ENCODE results near the gene OTULIN.

The OTULIN gene

DNA sequence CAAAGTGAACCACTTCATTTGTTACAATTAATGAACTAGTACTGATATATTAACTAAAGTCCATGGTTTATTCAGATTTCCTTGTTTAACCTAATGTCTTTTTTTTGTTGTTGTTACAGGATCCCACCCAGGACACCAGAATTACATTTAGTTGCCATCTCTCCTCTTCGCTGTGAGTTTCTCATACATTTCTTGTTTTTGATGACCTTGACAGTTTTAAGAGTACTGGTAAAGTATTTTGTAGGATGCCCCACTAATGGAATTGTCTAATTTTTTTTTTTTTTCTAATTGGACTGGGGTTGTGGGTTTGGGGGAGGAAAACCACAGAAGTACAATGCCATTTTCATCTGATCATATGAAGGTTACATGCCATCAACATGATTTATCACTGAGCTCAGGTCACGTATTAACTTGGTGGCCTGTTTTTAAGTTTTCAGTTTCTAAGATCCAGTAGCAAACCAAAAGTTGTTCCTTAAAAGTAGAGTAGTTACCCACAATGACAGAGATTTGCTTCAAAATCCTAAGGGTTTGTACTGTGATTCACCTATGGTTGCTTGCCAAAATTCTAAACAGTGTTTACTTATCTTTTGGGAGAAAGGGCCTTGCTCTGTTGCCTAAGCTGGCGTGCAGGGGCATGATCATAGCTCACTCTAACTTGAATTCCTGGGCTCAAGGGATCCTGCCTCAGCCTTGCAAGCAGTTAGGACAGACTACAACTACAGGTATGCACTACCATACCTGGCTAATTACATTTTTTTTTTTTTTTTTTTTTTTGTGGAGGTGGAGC is 4.5 kb upstream of the OTULIN start:
- no peak for DNase-seq
- Histone ChIP-seq H3K4me3 (ENCODE audit: low read depth, low read length) (no peak overlapping the region), H3K9me3 (no peaks in the 10 kb centered on the region), H3K36me3 (no peaks in the 10 kb centered on the region), H3K27me3 (no peaks in the 10 kb centered on the region), H3K4me1 (no peaks in the 10 kb centered on the region)
- TF ChIP-seq, protein P1, sequence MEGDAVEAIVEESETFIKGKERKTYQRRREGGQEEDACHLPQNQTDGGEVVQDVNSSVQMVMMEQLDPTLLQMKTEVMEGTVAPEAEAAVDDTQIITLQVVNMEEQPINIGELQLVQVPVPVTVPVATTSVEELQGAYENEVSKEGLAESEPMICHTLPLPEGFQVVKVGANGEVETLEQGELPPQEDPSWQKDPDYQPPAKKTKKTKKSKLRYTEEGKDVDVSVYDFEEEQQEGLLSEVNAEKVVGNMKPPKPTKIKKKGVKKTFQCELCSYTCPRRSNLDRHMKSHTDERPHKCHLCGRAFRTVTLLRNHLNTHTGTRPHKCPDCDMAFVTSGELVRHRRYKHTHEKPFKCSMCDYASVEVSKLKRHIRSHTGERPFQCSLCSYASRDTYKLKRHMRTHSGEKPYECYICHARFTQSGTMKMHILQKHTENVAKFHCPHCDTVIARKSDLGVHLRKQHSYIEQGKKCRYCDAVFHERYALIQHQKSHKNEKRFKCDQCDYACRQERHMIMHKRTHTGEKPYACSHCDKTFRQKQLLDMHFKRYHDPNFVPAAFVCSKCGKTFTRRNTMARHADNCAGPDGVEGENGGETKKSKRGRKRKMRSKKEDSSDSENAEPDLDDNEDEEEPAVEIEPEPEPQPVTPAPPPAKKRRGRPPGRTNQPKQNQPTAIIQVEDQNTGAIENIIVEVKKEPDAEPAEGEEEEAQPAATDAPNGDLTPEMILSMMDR (IDR thresholded peaks at IDR 0.05; ENCODE audit: low read depth, low read length) = no peak

DNA sequence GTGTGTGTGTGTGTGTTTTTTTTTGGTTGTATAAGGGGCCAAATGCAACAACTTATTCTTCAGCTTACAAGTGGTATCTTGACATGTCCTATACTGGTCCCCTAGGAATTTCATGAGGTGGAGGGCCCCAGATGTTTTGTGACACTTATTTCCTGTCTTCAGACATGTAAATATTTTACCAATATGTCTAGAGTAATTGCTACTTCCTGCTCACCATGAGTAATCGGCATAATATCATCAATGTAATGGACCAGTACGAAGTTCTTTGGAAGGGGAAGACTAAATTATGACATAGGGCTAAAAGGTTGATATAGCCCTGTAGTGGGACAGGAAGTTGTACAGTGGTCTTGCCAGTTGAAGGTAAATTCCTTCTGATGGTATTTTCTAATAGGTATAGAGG is 3.7 kb upstream of the OTULIN start:
- Histone ChIP-seq H3K27me3 (no peaks in the 10 kb centered on the region), H3K4me3 (ENCODE audit: low read depth, low read length) (no peak overlapping the region), H3K9me3 (no peaks in the 10 kb centered on the region), H3K36me3 (no peaks in the 10 kb centered on the region), H3K4me1 (peaks cover 3% of the 10 kb centered on the region; the same call in 1 of the 2 replicates)
- TF ChIP-seq, protein P1 (IDR thresholded peaks at IDR 0.05; ENCODE audit: low read depth, low read length) = no peak
- no peak for DNase-seq

DNA sequence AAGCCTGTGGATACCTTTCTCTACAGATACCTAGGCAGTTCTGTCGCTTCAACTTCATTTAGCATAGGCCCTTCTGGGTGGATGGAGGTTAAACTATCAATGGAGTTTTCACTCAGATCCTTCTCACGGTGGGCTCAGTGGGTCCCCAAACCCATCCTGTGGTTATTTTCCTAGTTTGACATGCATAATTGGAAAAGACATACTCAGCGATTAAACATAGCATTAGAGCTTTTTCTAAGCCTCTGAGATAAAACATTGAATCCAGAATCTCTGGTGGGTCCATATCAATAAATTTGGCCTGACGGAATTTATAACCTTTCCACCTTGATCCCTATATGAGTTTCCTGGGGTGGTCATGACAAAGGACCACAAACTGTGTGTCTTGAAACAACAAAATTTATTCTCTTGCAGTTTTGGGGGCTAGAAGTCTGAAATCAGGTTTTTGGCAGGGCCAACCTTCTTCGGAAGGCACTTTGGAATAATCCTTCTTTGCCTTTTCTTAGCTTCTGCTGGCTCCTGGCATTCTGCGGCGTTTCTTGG is 1.7 kb upstream of the OTULIN start:
- DNase-seq = no peak
- Histone ChIP-seq H3K4me3 (ENCODE audit: low read depth, low read length) (no peak overlapping the region), H3K27me3 (no peaks in the 10 kb centered on the region), H3K4me1 (peaks cover 6% of the 10 kb centered on the region; the same call in 1 of the 2 replicates), H3K36me3 (no peaks in the 10 kb centered on the region), H3K9me3 (no peaks in the 10 kb centered on the region)
- TF ChIP-seq, protein P1 (IDR thresholded peaks at IDR 0.05; ENCODE audit: low read depth, low read length) = no peak

DNA sequence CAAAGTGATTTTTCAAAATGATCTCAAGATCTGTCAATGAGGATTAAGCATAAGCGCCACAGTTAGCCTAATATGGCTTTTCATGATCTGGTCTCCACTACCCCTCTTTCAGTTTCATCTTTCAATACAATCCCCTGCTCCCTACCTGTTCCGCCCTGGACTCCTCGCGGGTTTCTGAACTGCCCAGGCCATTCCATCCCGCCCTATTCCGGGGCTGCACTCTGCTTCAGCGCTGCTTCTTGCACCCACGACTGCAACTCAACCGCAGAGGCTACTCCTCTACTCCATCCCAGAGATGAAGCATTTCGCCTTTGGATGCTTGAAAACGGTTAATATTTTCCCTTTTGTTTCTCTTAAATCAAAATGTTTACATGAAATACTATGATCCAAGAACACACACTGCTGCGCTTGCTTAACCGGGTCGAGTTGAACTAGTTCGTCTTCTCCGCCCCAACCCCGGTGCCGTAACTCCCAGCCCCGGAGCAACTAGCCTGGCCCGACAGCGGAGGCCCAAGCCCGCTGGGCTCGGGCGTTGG is 716 bp upstream of the OTULIN start:
- Histone ChIP-seq H3K9me3 (no peaks in the 10 kb centered on the region), H3K4me1 (peaks cover 6% of the 10 kb centered on the region; the same call in 1 of the 2 replicates), H3K27me3 (no peaks in the 10 kb centered on the region), H3K4me3 (ENCODE audit: low read depth, low read length) (peak overlapping the region; percentile 78), H3K36me3 (peaks cover 2% of the 10 kb centered on the region; the same call in 1 of the 2 replicates)
- DNase-seq = peak; percentile 14
- TF ChIP-seq, protein P1 (IDR thresholded peaks at IDR 0.05; ENCODE audit: low read depth, low read length) = no peak

DNA sequence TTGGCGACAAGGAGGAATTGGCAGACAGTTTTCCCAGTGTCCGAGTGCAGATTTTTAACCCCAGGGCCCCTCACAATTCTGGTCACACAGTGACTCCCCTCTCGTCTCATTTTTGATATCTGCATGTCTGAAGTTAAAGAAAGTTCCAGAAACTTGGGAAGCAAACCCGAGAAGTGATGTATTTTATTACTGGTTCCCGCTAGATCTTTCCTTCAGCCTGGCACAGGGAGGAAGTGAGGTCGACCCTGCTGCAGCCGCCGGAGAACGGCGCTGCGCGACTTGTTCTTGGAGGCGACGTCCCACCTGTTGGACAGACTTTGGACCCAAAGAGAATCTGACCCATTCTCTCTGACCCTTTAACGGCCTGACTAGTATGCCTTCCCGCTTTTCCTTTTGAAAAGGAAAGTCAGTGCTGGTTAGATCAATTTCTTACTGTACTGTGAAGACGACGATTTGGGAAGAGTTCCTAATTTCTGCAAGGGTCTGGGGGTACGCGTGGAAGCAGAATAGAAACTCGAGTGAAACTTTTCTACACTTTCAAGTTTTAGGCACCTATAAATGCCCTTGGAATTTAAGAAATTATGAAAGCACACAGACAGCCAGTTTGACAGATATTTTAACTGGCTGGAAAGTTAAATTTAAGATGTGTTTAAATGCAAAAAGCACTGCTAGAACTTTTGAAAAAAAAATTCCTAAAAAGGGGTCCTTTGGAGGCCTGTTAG is 744 bp downstream of the OTULIN start:
- Histone ChIP-seq H3K36me3 (peaks cover 2% of the 10 kb centered on the region; the same call in 1 of the 2 replicates), H3K9me3 (no peaks in the 10 kb centered on the region), H3K4me3 (ENCODE audit: low read depth, low read length) (peak overlapping the region; percentile 78), H3K27me3 (no peaks in the 10 kb centered on the region), H3K4me1 (peaks cover 6% of the 10 kb centered on the region; the same call in 1 of the 2 replicates)
- TF ChIP-seq, protein P1 (IDR thresholded peaks at IDR 0.05; ENCODE audit: low read depth, low read length) = no peak
- DNase-seq = peak; percentile 18

All from BE2C (cell line).